Measurements from ENCODE around the gene WNT7B.

DNA sequence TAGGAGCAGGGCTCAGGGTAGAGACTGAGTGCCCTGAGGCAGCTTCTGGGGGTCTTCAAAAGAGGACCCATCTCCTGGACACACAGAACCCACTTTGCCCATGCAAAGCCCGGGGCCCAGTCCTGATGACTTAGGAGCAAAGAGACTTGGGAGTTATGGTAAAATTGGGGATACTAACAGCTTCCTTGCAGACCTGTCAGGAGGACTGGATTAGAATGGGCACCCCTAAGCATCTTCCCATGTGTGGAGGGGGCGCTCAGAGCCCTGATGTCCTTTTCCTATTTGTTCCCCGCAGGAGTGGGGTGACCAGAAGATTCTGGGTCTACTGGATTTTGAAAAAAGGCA, 100.0 kb downstream of the WNT7B start:
- TF ChIP-seq MXI1 (IDR thresholded peaks at IDR 0.05; ENCODE audit: low read depth, low read length) (no peak), SREBF2 (IDR thresholded peaks at IDR 0.05; ENCODE audit: low read length) (no peak)
- TF ChIP-seq, protein P1, sequence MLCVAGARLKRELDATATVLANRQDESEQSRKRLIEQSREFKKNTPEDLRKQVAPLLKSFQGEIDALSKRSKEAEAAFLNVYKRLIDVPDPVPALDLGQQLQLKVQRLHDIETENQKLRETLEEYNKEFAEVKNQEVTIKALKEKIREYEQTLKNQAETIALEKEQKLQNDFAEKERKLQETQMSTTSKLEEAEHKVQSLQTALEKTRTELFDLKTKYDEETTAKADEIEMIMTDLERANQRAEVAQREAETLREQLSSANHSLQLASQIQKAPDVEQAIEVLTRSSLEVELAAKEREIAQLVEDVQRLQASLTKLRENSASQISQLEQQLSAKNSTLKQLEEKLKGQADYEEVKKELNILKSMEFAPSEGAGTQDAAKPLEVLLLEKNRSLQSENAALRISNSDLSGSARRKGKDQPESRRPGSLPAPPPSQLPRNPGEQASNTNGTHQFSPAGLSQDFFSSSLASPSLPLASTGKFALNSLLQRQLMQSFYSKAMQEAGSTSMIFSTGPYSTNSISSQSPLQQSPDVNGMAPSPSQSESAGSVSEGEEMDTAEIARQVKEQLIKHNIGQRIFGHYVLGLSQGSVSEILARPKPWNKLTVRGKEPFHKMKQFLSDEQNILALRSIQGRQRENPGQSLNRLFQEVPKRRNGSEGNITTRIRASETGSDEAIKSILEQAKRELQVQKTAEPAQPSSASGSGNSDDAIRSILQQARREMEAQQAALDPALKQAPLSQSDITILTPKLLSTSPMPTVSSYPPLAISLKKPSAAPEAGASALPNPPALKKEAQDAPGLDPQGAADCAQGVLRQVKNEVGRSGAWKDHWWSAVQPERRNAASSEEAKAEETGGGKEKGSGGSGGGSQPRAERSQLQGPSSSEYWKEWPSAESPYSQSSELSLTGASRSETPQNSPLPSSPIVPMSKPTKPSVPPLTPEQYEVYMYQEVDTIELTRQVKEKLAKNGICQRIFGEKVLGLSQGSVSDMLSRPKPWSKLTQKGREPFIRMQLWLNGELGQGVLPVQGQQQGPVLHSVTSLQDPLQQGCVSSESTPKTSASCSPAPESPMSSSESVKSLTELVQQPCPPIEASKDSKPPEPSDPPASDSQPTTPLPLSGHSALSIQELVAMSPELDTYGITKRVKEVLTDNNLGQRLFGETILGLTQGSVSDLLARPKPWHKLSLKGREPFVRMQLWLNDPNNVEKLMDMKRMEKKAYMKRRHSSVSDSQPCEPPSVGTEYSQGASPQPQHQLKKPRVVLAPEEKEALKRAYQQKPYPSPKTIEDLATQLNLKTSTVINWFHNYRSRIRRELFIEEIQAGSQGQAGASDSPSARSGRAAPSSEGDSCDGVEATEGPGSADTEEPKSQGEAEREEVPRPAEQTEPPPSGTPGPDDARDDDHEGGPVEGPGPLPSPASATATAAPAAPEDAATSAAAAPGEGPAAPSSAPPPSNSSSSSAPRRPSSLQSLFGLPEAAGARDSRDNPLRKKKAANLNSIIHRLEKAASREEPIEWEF (IDR thresholded peaks at IDR 0.05; ENCODE audit: insufficient replicate concordance, low read depth, low read length) = no peak
